ENCODE results near the gene DNAJC5.
"Not testable (repeated sequence)": the region's sequence is repeated elsewhere in the genome, so short reads cannot be mapped to it uniquely, and the experiment has no call there.

DNAJC5 gene

DNA sequence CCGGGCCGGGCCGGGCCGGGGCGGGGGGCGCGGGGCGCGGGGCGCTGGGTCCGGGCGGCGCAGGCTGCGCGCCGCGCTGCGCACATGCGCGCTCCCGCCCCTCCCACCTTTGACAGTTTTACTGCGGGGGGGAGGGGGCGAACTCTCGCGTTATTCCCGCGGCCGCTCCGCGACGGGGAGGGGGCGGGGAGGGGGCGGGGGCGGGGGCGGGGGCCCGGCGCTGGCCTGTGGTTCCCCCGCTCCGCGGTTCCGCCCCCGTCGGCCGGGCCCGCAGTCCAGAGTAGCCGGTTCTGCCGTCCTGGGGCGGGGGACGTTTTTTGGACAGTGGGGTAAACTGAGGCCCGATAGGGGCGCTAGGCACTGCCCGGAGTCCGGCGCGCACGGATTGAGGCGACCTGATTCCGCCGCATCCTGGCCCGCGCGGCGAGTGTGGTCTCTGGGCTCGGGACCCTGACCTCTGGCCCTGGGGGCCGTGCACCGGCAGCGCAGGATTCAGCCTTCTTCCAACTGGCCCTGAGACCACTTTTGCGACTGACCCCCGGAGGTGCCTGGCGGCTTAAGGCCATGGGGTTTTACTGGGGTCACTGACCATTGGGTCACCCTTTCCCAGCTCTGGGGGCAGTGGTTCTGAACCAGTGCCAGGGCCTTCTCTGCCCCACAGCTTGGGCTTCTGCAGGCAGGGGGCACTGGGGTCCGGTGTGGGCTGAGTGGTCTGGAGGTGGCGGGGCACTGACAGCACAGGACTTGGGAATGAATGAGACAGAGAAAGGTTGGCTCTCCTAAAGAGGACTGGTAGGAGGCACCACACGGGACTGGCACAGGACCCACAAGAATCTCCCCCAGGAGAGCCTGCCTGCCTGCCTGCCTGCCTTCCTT, 75.2 kb downstream of the DNAJC5 start, which contains the start of gene ZNF512B:
Gene ZNF512B, minus strand, starts transcription at position 93 of the 876 bp plus-strand sequence. CDS start 1,980 bp downstream, outside the sequence.
- ChIA-PET CTCF (no interaction called here), POLR2A (no interaction called here)
- H3K27me3 ChIP-seq (replicated peaks in 2 of 5; ENCODE audit: control insufficient read depth in 4 of 5, insufficient read depth in 5 of 5, low read length in 4 of 5), result no peaks in the 10 kb centered on the region
- peak within 1 kb of the TSS; percentile 54 to 83 for H3K27ac ChIP-seq (ENCODE audit: insufficient read depth in 1 of 2, low read depth in 1 of 2, low read length in 2 of 2, poor library complexity in 1 of 2, severe bottlenecking in 2 of 2)
- H3K4me3 ChIP-seq (ENCODE audit: control insufficient read depth in 1 of 7, extremely low read depth in 1 of 7, insufficient read depth in 4 of 7, low read depth in 2 of 7, low read length in 6 of 7), result peak within 1 kb of the TSS; percentile 49 to 86 (median 78)
- H3K4me1 ChIP-seq (ENCODE audit: control extremely low read depth in 1 of 4, control insufficient read depth in 4 of 4, insufficient read depth in 4 of 4, low read length in 3 of 4), result peaks cover 0 to 37% (median 30%) of the 10 kb centered on the region in 4 experiments
- peaks cover 3 to 39% (median 26%) of the 10 kb centered on the region in 4 experiments for H3K36me3 ChIP-seq (ENCODE audit: control insufficient read depth in 4 of 4, insufficient read depth in 4 of 4, low read length in 3 of 4)
- 9% methylated on average over 43 of the region's 73 CpGs for WGBS (ENCODE audit: insufficient coverage)
- peaks cover 0 to 13% (median 0%) of the 10 kb centered on the region in 5 experiments for H3K9me3 ChIP-seq (ENCODE audit: control extremely low read depth in 1 of 5, control insufficient read depth in 4 of 5, insufficient read depth in 2 of 5, low read depth in 1 of 5, low read length in 4 of 5)
- DNase-seq, result peak; percentile 49 to 73 (median 65)

- no peak for DNase-seq
- POLR2A ChIA-PET, result no interaction called here
- peaks cover 3 to 46% (median 30%) of the 10 kb centered on the region in 4 experiments for H3K36me3 ChIP-seq (ENCODE audit: control insufficient read depth in 4 of 4, insufficient read depth in 4 of 4, low read length in 3 of 4)
- CTCF ChIA-PET, result interaction anchor here (1.6 kb wide), 1 partner anchor 10 kb away, joined by 4 read pairs; the partner anchor contains the start of gene PRPF6
- peaks cover 0 to 13% (median 0%) of the 10 kb centered on the region in 5 experiments for H3K9me3 ChIP-seq (ENCODE audit: control extremely low read depth in 1 of 5, control insufficient read depth in 4 of 5, insufficient read depth in 2 of 5, low read depth in 1 of 5, low read length in 4 of 5)
- no peak overlapping the region for H3K27ac ChIP-seq (ENCODE audit: insufficient read depth in 1 of 2, low read depth in 1 of 2, low read length in 2 of 2, poor library complexity in 1 of 2, severe bottlenecking in 2 of 2)
- H3K4me3 ChIP-seq (ENCODE audit: control insufficient read depth in 1 of 7, extremely low read depth in 1 of 7, insufficient read depth in 4 of 7, low read depth in 2 of 7, low read length in 6 of 7), result no peak overlapping the region
- H3K4me1 ChIP-seq (ENCODE audit: control extremely low read depth in 1 of 4, control insufficient read depth in 4 of 4, insufficient read depth in 4 of 4, low read length in 3 of 4), result peaks cover 0 to 37% (median 30%) of the 10 kb centered on the region in 4 experiments
- 96% methylated on average over 4 of the region's 5 CpGs for WGBS (ENCODE audit: insufficient coverage)
- H3K27me3 ChIP-seq (replicated peaks in 2 of 5; ENCODE audit: control insufficient read depth in 4 of 5, insufficient read depth in 5 of 5, low read length in 4 of 5), result no peaks in the 10 kb centered on the region
These were observed 75.9 kb downstream of the DNAJC5 start for GRCh38 chr20:63970714-63971431.

DNA sequence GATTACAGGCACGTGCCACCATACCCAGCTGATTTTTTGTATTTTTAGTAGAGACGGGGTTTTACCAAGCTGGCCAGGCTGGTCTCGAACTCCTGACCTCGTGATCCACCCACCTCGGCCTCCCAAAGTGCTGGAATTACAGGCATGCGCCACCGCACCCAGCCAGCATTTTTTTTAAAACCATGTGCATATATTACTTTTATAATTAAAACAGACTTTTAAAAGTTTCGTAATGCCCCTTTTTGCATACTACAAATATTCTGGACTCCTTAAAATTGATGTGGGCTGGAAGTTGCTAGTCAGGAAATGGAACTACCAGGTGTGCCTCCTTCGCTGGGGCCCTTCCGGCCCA, 77.0 kb downstream of the DNAJC5 start:
- CTCF ChIA-PET, result interaction anchor here (1.6 kb wide), 1 partner anchor 8 kb away, joined by 4 read pairs; the partner anchor contains the start of gene PRPF6
- H3K27ac ChIP-seq (ENCODE audit: insufficient read depth in 1 of 2, low read depth in 1 of 2, low read length in 2 of 2, poor library complexity in 1 of 2, severe bottlenecking in 2 of 2); H3K9me3 ChIP-seq (ENCODE audit: control extremely low read depth in 1 of 5, control insufficient read depth in 4 of 5, insufficient read depth in 2 of 5, low read depth in 1 of 5, low read length in 4 of 5); POLR2A ChIA-PET; H3K4me3 ChIP-seq (ENCODE audit: control insufficient read depth in 1 of 7, extremely low read depth in 1 of 7, insufficient read depth in 4 of 7, low read depth in 2 of 7, low read length in 6 of 7); H3K27me3 ChIP-seq (replicated peaks in 2 of 5; ENCODE audit: control insufficient read depth in 4 of 5, insufficient read depth in 5 of 5, low read length in 4 of 5); DNase-seq: not testable (repeated sequence)
- Histone ChIP-seq H3K4me1 (ENCODE audit: control extremely low read depth in 1 of 4, control insufficient read depth in 4 of 4, insufficient read depth in 4 of 4, low read length in 3 of 4) (peaks cover 0 to 37% (median 31%) of the 10 kb centered on the region in 4 experiments), H3K36me3 (ENCODE audit: control insufficient read depth in 4 of 4, insufficient read depth in 4 of 4, low read length in 3 of 4) (peaks cover 0 to 43% (median 27%) of the 10 kb centered on the region in 4 experiments)
- WGBS (ENCODE audit: insufficient coverage), result 61% methylated on average over 3 of the region's 10 CpGs

DNA sequence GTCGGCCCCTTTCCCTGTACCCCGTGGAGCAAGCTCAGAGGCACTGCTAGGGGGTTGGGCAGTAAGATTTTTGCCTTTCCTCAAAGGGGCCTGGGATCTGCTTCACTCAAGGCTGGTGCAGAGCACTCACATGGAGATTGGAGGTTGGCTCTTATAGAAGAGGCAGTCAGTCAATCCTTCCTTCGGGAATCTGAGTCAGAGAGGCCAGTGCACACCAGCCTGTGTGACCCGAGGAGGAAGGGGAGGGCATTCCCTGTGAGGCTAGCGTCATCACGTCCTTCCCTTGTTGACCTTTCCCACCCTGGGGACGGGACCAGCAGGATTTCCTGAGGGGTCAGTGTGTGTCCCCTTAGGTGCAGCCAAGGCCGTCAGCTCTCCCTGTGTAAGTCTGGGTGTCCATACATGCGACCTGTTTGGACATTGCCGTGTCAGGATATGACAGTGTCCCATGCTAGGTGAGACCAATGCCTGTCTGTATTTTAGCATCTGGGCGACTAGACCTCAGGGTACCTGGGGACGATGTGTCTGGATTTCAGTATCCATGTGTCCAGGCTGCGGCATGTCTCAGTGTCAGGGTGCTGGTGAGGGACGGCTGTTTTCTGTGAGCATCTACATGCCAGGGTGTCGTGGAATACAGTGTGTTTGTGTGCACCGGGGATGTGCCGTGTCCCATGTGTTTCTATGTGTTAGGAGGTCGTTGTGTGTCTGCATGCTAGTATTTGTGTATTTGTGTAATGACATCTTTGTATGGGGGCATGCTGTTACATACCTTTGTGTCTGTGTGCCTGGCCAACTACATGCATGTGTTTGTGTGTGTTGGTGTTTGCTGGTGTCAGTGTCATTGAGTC, 77.6 kb downstream of the DNAJC5 start:
- ChIA-PET POLR2A (no interaction called here), CTCF (interaction anchor here (1.1 to 2.2 kb wide), 9 partner anchors 8 to 80 kb away, joined by 3 to 21 read pairs (median 6); partner anchors contain the start of gene PRPF6)
- Histone ChIP-seq H3K36me3 (ENCODE audit: control insufficient read depth in 4 of 4, insufficient read depth in 4 of 4, low read length in 3 of 4) (peaks cover 0 to 40% (median 22%) of the 10 kb centered on the region in 4 experiments), H3K27me3 (replicated peaks in 2 of 5; ENCODE audit: control insufficient read depth in 4 of 5, insufficient read depth in 5 of 5, low read length in 4 of 5) (no peaks in the 10 kb centered on the region), H3K9me3 (ENCODE audit: control extremely low read depth in 1 of 5, control insufficient read depth in 4 of 5, insufficient read depth in 2 of 5, low read depth in 1 of 5, low read length in 4 of 5) (no peaks in the 10 kb centered on the region), H3K4me1 (ENCODE audit: control extremely low read depth in 1 of 4, control insufficient read depth in 4 of 4, insufficient read depth in 4 of 4, low read length in 3 of 4) (peaks cover 0 to 40% (median 35%) of the 10 kb centered on the region in 4 experiments), H3K4me3 (ENCODE audit: control insufficient read depth in 1 of 7, extremely low read depth in 1 of 7, insufficient read depth in 4 of 7, low read depth in 2 of 7, low read length in 6 of 7) (no peak overlapping the region), H3K27ac (ENCODE audit: insufficient read depth in 1 of 2, low read depth in 1 of 2, low read length in 2 of 2, poor library complexity in 1 of 2, severe bottlenecking in 2 of 2) (no peak overlapping the region)
- WGBS (ENCODE audit: insufficient coverage), result 84% methylated on average over 13 of the region's 18 CpGs
- no peak for DNase-seq

- H3K27ac ChIP-seq (ENCODE audit: insufficient read depth in 1 of 2, low read depth in 1 of 2, low read length in 2 of 2, poor library complexity in 1 of 2, severe bottlenecking in 2 of 2), result no peak overlapping the region
These were observed 78.2 kb downstream of the DNAJC5 start for GRCh38 chr20:63973160-63973479.

DNA sequence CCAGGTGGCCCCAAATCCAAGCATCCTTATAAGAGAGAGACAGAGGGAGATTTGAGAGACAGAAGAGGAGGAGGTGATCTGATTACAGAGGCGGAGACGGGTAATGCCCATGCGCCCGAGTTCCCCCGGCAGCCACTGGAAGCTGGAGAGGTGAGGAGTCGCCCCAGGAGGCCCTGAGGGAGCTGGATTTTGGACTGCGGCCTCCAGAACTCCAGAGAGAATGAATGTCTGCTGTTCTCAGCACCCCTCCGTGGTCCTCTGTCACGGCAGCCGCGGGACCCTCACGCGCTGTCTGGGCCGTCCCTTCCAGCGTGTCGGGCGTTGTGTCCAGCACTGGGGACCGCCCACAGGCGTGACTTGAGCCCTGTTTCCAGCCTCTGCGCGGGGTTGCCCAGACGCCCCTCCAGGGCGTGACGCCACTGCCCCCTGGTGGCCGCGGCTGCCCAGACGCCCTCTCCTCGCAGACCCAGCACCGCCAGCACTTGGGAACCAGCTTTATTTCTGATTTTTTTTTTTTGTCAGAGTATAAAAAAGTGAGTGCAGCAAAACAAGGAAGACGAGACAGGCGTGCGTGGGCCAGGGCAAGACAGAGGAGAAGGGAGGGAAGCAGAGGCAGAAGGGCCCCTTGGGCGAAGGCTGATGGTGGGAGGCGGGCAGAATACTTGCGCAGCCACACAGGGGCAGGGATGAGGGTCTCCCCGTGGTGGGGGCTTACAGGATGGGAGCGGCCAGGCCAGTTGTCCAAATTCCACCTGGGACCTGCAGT, 78.9 kb downstream of the DNAJC5 start:
- H3K4me3 ChIP-seq (ENCODE audit: control insufficient read depth in 1 of 7, extremely low read depth in 1 of 7, insufficient read depth in 4 of 7, low read depth in 2 of 7, low read length in 6 of 7), result peak overlapping the region in 3 of 7 experiments; percentile 16 to 52 (median 19)
- H3K36me3 ChIP-seq (ENCODE audit: control insufficient read depth in 4 of 4, insufficient read depth in 4 of 4, low read length in 3 of 4), result peaks cover 0 to 28% (median 18%) of the 10 kb centered on the region in 4 experiments
- peak; percentile 74 to 86 (median 83) for DNase-seq
- ChIA-PET POLR2A (no interaction called here), CTCF (interaction anchor here (0.6 to 2.2 kb wide), 24 partner anchors 10 to 332 kb away, joined by 3 to 21 read pairs (median 4); partner anchors contain the start of gene TPD52L2)
- H3K9me3 ChIP-seq (ENCODE audit: control extremely low read depth in 1 of 5, control insufficient read depth in 4 of 5, insufficient read depth in 2 of 5, low read depth in 1 of 5, low read length in 4 of 5), result no peaks in the 10 kb centered on the region
- peaks cover 0 to 43% (median 37%) of the 10 kb centered on the region in 4 experiments for H3K4me1 ChIP-seq (ENCODE audit: control extremely low read depth in 1 of 4, control insufficient read depth in 4 of 4, insufficient read depth in 4 of 4, low read length in 3 of 4)
- no peaks in the 10 kb centered on the region for H3K27me3 ChIP-seq (replicated peaks in 2 of 5; ENCODE audit: control insufficient read depth in 4 of 5, insufficient read depth in 5 of 5, low read length in 4 of 5)
- 24% methylated on average over 26 of the region's 37 CpGs for WGBS (ENCODE audit: insufficient coverage)
- H3K27ac ChIP-seq (ENCODE audit: insufficient read depth in 1 of 2, low read depth in 1 of 2, low read length in 2 of 2, poor library complexity in 1 of 2, severe bottlenecking in 2 of 2), result no peak overlapping the region

More at GRCh38 chr20:63973160-63973479, 78.2 kb downstream of the DNAJC5 start:
- no peak overlapping the region for H3K4me3 ChIP-seq (ENCODE audit: control insufficient read depth in 1 of 7, extremely low read depth in 1 of 7, insufficient read depth in 4 of 7, low read depth in 2 of 7, low read length in 6 of 7)
- no peaks in the 10 kb centered on the region for H3K27me3 ChIP-seq (replicated peaks in 2 of 5; ENCODE audit: control insufficient read depth in 4 of 5, insufficient read depth in 5 of 5, low read length in 4 of 5)
- POLR2A ChIA-PET, result no interaction called here
- no peaks in the 10 kb centered on the region for H3K9me3 ChIP-seq (ENCODE audit: control extremely low read depth in 1 of 5, control insufficient read depth in 4 of 5, insufficient read depth in 2 of 5, low read depth in 1 of 5, low read length in 4 of 5)
- DNase-seq, result no peak
- CTCF ChIA-PET, result interaction anchor here (0.7 to 2.2 kb wide), 20 partner anchors 9 to 331 kb away, joined by 3 to 21 read pairs (median 4); partner anchors contain the start of gene TPD52L2
- H3K36me3 ChIP-seq (ENCODE audit: control insufficient read depth in 4 of 4, insufficient read depth in 4 of 4, low read length in 3 of 4), result peaks cover 0 to 34% (median 18%) of the 10 kb centered on the region in 4 experiments
- H3K4me1 ChIP-seq (ENCODE audit: control extremely low read depth in 1 of 4, control insufficient read depth in 4 of 4, insufficient read depth in 4 of 4, low read length in 3 of 4), result peaks cover 0 to 43% (median 37%) of the 10 kb centered on the region in 4 experiments
- 100% methylated on average over 3 of the region's 3 CpGs for WGBS (ENCODE audit: insufficient coverage)

Data from common myeloid progenitor, CD34-positive (primary cell).